Activated CD8-positive, alpha-beta memory T cell treated with anti-CD3 and anti-CD28 coated beads for 24 hours (primary cell): ENCODE results near the gene GET3.
"Not testable (repeated sequence)": the region's sequence is repeated elsewhere in the genome, so short reads cannot be mapped to it uniquely, and the experiment has no call there.

Source experiments
- DNase-seq: peaks from one replicate; pipeline ENCODE4 v3.0.0-alpha.2; 2020

GET3 gene

GRCh38 chr19:12793290-12794195 lies 56.2 kb downstream of the GET3 start:
- peak; percentile 98 for DNase-seq

GRCh38 chr19:12794196-12794941 lies 57.1 kb downstream of the GET3 start:
- DNase-seq: no peak

- no peak for DNase-seq
Observed at GRCh38 chr19:12794971-12795381, 57.7 kb downstream of the GET3 start.

- peak; percentile 89 for DNase-seq
Observed at GRCh38 chr19:12796146-12797071, 59.1 kb downstream of the GET3 start.

- no peak for DNase-seq
Observed at GRCh38 chr19:12797141-12797587, 59.9 kb downstream of the GET3 start.

GRCh38 chr19:12797607-12798006 lies 60.3 kb downstream of the GET3 start:
- not testable (repeated sequence) for DNase-seq
